ENCODE results near the gene MRPL50. TPM values are rescaled to one million over a fixed set of nuclear protein-coding genes. Genes with fewer than 3 reads are reported as not detected.

Gene MRPL50
- 23.0 and 23.3 TPM in 2 replicates for total RNA-seq (2014; rRNA removed; shearing (Covaris generic))

GRCh38 chr9:101398068-101398929 is at the start of gene MRPL50, which contains the start of gene ZNF189:
TSS of gene MRPL50 (minus strand) at chr9:101398618. CDS start at chr9:101398592, 26 bp downstream.
TSS of gene ZNF189 (plus strand) at chr9:101398851. CDS start at chr9:101399157, 306 bp downstream.
- Histone ChIP-seq H3K27me3 (ENCODE audit: control insufficient read depth, insufficient read depth, low read length) (no peaks in the 10 kb centered on the region), H3K36me3 (replicated peaks; ENCODE audit: control insufficient read depth, insufficient read depth, low read length) (peaks cover 10% of the 10 kb centered on the region), H3K4me3 (ENCODE audit: insufficient read depth, low read depth, low read length) (peak within 1 kb of the TSS; percentile 75)
- peak; percentile 87 for DNase-seq

DNA sequence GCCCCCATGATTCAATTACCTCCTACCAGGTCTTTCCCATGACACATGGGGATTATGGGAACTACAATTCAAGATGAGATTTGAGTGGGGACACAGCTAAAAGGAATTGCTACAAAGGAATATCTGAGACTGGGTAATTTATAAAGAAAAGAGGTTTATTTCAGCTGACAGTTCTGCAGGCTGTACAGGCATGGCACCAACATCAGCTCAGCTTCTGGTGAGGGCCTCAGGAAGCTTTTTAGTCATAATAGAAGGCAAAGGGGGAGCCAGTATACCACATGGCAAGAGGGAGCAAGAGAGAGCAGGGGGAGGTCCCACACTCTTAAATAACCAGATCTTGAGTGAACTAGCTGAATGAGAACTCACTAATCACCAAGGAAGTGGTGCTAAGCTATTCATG is 48.3 kb upstream of the MRPL50 start:
- Histone ChIP-seq H3K27me3 (ENCODE audit: control insufficient read depth, insufficient read depth, low read length) (no peaks in the 10 kb centered on the region), H3K36me3 (replicated peaks; ENCODE audit: control insufficient read depth, insufficient read depth, low read length) (no peaks in the 10 kb centered on the region), H3K4me3 (ENCODE audit: insufficient read depth, low read depth, low read length) (no peak overlapping the region)
- no peak for DNase-seq

GRCh38 chr9:101445353-101446029 is 47.1 kb upstream of the MRPL50 start:
- H3K27me3 ChIP-seq (ENCODE audit: control insufficient read depth, insufficient read depth, low read length), result no peaks in the 10 kb centered on the region
- no peak for DNase-seq

DNA sequence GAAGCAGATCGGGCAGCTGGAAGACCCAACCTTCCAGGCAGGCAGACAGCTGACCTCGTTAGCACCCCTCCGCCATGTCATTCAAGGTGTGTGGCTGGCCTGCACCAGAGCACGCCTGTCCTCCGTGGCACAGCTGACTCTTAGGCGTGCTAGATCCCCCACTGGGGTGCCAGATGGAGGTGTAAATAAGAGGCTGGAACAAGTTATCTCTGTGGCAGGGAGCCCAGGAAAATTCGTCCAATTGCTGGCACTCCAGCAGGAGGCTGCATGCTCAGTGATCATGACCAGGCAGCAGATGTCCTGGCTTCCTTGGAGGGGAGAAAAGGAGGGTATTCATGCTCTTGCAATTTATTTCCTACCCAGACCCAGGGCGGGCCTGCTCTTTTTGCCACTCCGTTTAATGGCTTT is 45.0 kb upstream of the MRPL50 start:
- H3K4me3 ChIP-seq (ENCODE audit: insufficient read depth, low read depth, low read length), result no peak overlapping the region
- no peaks in the 10 kb centered on the region for H3K36me3 ChIP-seq (replicated peaks; ENCODE audit: control insufficient read depth, insufficient read depth, low read length)
- DNase-seq, result peak; percentile 9
- no peaks in the 10 kb centered on the region for H3K27me3 ChIP-seq (ENCODE audit: control insufficient read depth, insufficient read depth, low read length)

More at GRCh38 chr9:101445353-101446029, 47.1 kb upstream of the MRPL50 start:
- Histone ChIP-seq H3K4me3 (ENCODE audit: insufficient read depth, low read depth, low read length) (no peak overlapping the region), H3K36me3 (replicated peaks; ENCODE audit: control insufficient read depth, insufficient read depth, low read length) (no peaks in the 10 kb centered on the region)

GRCh38 chr9:101442736-101443135 is 44.3 kb upstream of the MRPL50 start:
- no peak overlapping the region for H3K4me3 ChIP-seq (ENCODE audit: insufficient read depth, low read depth, low read length)
- no peaks in the 10 kb centered on the region for H3K27me3 ChIP-seq (ENCODE audit: control insufficient read depth, insufficient read depth, low read length)
- H3K36me3 ChIP-seq (replicated peaks; ENCODE audit: control insufficient read depth, insufficient read depth, low read length), result no peaks in the 10 kb centered on the region
- DNase-seq, result no peak

- no peaks in the 10 kb centered on the region for H3K36me3 ChIP-seq (replicated peaks; ENCODE audit: control insufficient read depth, insufficient read depth, low read length)
- DNase-seq, result no peak
- H3K27me3 ChIP-seq (ENCODE audit: control insufficient read depth, insufficient read depth, low read length), result no peaks in the 10 kb centered on the region
- no peak overlapping the region for H3K4me3 ChIP-seq (ENCODE audit: insufficient read depth, low read depth, low read length)
Observed at GRCh38 chr9:101442318-101442717, 43.9 kb upstream of the MRPL50 start.

GRCh38 chr9:101440714-101441230 is 42.4 kb upstream of the MRPL50 start:
- H3K27me3 ChIP-seq (ENCODE audit: control insufficient read depth, insufficient read depth, low read length), result no peaks in the 10 kb centered on the region
- no peak for DNase-seq
- H3K4me3 ChIP-seq (ENCODE audit: insufficient read depth, low read depth, low read length), result no peak overlapping the region
- H3K36me3 ChIP-seq (replicated peaks; ENCODE audit: control insufficient read depth, insufficient read depth, low read length), result no peaks in the 10 kb centered on the region

DNA sequence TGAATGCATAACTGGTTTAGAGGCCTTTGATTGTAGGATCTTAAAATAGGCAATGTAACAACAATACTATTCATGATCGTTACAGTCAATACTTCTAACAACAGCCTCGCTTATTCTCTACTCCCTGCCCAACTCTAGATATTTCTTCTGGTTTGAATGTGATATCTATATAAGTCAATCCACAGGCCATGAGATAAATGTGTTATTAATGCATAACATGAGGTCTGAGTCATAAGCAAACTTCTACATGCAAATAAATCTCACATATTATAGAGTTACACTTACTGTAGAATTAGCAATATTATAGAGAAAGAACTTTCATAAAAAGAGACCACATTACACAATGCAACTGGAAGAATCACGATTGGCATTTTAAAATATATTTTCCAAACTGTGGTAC is 40.1 kb upstream of the MRPL50 start:
- DNase-seq, result no peak
- no peaks in the 10 kb centered on the region for H3K36me3 ChIP-seq (replicated peaks; ENCODE audit: control insufficient read depth, insufficient read depth, low read length)
- H3K4me3 ChIP-seq (ENCODE audit: insufficient read depth, low read depth, low read length), result no peak overlapping the region
- H3K27me3 ChIP-seq (ENCODE audit: control insufficient read depth, insufficient read depth, low read length), result no peaks in the 10 kb centered on the region

- Histone ChIP-seq H3K36me3 (replicated peaks; ENCODE audit: control insufficient read depth, insufficient read depth, low read length) (no peaks in the 10 kb centered on the region), H3K4me3 (ENCODE audit: insufficient read depth, low read depth, low read length) (no peak overlapping the region), H3K27me3 (ENCODE audit: control insufficient read depth, insufficient read depth, low read length) (no peaks in the 10 kb centered on the region)
- no peak for DNase-seq
Observed at GRCh38 chr9:101437806-101438232, 39.4 kb upstream of the MRPL50 start.

GRCh38 chr9:101435601-101436079 is 37.2 kb upstream of the MRPL50 start, which contains the start of gene ALDOB:
TSS of gene ALDOB (minus strand) at chr9:101435774. CDS start at chr9:101430887, 4,887 bp downstream.
- DNase-seq, result no peak
- Histone ChIP-seq H3K4me3 (ENCODE audit: insufficient read depth, low read depth, low read length) (no peak within 1 kb of the TSS), H3K27me3 (ENCODE audit: control insufficient read depth, insufficient read depth, low read length) (no peaks in the 10 kb centered on the region), H3K36me3 (replicated peaks; ENCODE audit: control insufficient read depth, insufficient read depth, low read length) (no peaks in the 10 kb centered on the region)

GRCh38 chr9:101434998-101435397 is 36.6 kb upstream of the MRPL50 start:
- H3K36me3 ChIP-seq (replicated peaks; ENCODE audit: control insufficient read depth, insufficient read depth, low read length), result no peaks in the 10 kb centered on the region
- DNase-seq, result no peak
- H3K27me3 ChIP-seq (ENCODE audit: control insufficient read depth, insufficient read depth, low read length), result no peaks in the 10 kb centered on the region
- H3K4me3 ChIP-seq (ENCODE audit: insufficient read depth, low read depth, low read length), result no peak overlapping the region

DNA sequence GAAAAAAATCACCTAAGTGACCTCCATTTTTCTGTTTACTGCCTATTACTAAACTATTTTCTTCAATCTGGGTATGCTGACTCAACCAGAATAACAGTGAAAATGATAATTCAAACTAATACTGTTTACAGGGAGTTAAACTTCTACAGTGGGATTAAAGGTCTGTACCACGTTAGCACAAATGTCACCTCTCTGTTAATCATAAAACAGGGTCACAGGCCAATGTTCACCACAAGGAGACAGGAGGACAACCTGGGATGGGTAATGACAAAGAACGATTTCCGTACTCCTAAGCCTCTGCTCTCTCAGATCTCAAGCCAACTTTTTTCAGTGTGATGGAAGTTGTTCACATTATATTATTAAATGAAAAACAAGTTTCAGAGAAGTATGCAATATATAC is 34.8 kb upstream of the MRPL50 start:
- no peak for DNase-seq
- no peak overlapping the region for H3K4me3 ChIP-seq (ENCODE audit: insufficient read depth, low read depth, low read length)
- no peaks in the 10 kb centered on the region for H3K27me3 ChIP-seq (ENCODE audit: control insufficient read depth, insufficient read depth, low read length)
- H3K36me3 ChIP-seq (replicated peaks; ENCODE audit: control insufficient read depth, insufficient read depth, low read length), result no peaks in the 10 kb centered on the region

GRCh38 chr9:101432740-101433139 is 34.3 kb upstream of the MRPL50 start:
- DNase-seq, result no peak
- no peaks in the 10 kb centered on the region for H3K36me3 ChIP-seq (replicated peaks; ENCODE audit: control insufficient read depth, insufficient read depth, low read length)
- no peak overlapping the region for H3K4me3 ChIP-seq (ENCODE audit: insufficient read depth, low read depth, low read length)
- H3K27me3 ChIP-seq (ENCODE audit: control insufficient read depth, insufficient read depth, low read length), result no peaks in the 10 kb centered on the region

- H3K27me3 ChIP-seq (ENCODE audit: control insufficient read depth, insufficient read depth, low read length), result no peaks in the 10 kb centered on the region
- H3K4me3 ChIP-seq (ENCODE audit: insufficient read depth, low read depth, low read length), result no peak overlapping the region
- no peak for DNase-seq
- H3K36me3 ChIP-seq (replicated peaks; ENCODE audit: control insufficient read depth, insufficient read depth, low read length), result no peaks in the 10 kb centered on the region
Observed at GRCh38 chr9:101432171-101432570, 33.8 kb upstream of the MRPL50 start.
